ENCODE measurements around the gene ZFAND5.

DNA sequence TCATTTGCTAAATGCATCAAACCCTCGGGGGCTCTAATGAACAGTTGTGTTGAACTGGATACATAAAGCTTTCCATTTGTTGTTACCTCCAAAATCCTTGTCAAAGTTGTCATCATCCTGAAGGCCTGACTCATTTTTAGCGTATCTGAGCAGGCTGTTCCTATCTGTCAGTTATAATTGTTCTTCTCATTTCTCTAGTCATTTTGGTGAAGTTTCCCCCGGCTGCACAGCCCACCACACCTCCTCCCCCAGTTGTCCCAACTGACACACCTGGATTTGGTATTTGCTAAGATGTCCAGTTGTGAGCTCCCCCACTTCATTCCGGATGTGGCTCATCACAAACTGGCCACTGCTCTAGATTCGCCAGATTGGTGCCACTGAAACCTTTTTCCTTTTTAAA lies 27.7 kb downstream of the ZFAND5 start:
- no peak for TF ChIP-seq CTCF (IDR thresholded peaks at IDR 0.05)
- TF ChIP-seq POLR2AphosphoS5 (IDR thresholded peaks at IDR 0.05), result no peak
- no peak for TF ChIP-seq POLR2A (IDR thresholded peaks at IDR 0.05)
